GM23338 (cell line): Measurements from ENCODE around the gene IZUMO4. TPM values are rescaled to one million over a fixed set of nuclear protein-coding genes. Genes with fewer than 3 reads are reported as not detected.
A peak's percentile ranks its signal among the peaks of the same experiment; 100 is the strongest.

Source experiments
- ATAC-seq: fragments of 200-7000 bp; cut with Tn5 transposase; 3 replicates; pipeline ENCODE4 v1.9.1; 2020
- DNase-seq: peaks from one replicate; pipeline ENCODE4 v3.0.0-alpha.2; 2015; ENCODE audit warnings: low spot score
- H2AFZ ChIP-seq: fragments of 200-600 bp; sonication (generic); 2 replicates; pipeline ENCODE4 v1.8.0; 2016; ENCODE audit warnings: antibody characterized with exemption, mild to moderate bottlenecking, moderate library complexity
- H3F3A ChIP-seq: fragments of 200-600 bp; sonication (generic); replicated peaks from 2 replicates; pipeline ENCODE4 v1.8.0; 2017; ENCODE audit warnings: antibody characterized with exemption, mixed run types, low read depth
- H3K27ac ChIP-seq: fragments of 200-600 bp; sonication (generic); 2 replicates; pipeline ENCODE4 v1.6.1; 2016; ENCODE audit warnings: low read depth
- H3K27me3 ChIP-seq: fragments of 200-600 bp; sonication (generic); 2 replicates; pipeline ENCODE4 v1.8.0; 2016; ENCODE audit warnings: mild to moderate bottlenecking, mixed run types, moderate library complexity; ENCODE audit not compliant: insufficient read depth
- H3K36me3 ChIP-seq: fragments of 200-600 bp; sonication (generic); 2 replicates; pipeline ENCODE4 v1.8.0; 2016; ENCODE audit warnings: mild to moderate bottlenecking; ENCODE audit not compliant: insufficient read depth
- H3K4me1 ChIP-seq: fragments of 200-600 bp; sonication (generic); 2 replicates; pipeline ENCODE4 v1.8.0; 2016; ENCODE audit warnings: mild to moderate bottlenecking, moderate library complexity; ENCODE audit not compliant: insufficient read depth
- H3K4me2 ChIP-seq: fragments of 200-600 bp; sonication (generic); 2 replicates; pipeline ENCODE4 v1.7.1; 2017; ENCODE audit warnings: mixed run types
- H3K4me3 ChIP-seq: fragments of 200-600 bp; sonication (generic); 2 replicates; pipeline ENCODE4 v1.6.1; 2016; ENCODE audit warnings: mixed run types
- H3K79me2 ChIP-seq: fragments of 200-600 bp; sonication (generic); replicated peaks from 2 replicates; pipeline ENCODE4 v1.8.0; 2017; ENCODE audit warnings: mild to moderate bottlenecking; ENCODE audit not compliant: insufficient read depth
- H3K9me2 ChIP-seq: fragments of 200-600 bp; sonication (generic); 2 replicates; pipeline ENCODE4 v1.8.0; 2017; ENCODE audit not compliant: insufficient read depth
- H4K20me1 ChIP-seq: fragments of 200-600 bp; sonication (generic); replicated peaks from 2 replicates; pipeline ENCODE4 v1.8.0; 2017; ENCODE audit warnings: mild to moderate bottlenecking; ENCODE audit not compliant: insufficient read depth
- H3K27ac Mint-ChIP-seq: 2 replicates; pipeline ENCODE4 v1.8.0; 2020; ENCODE audit warnings: inconsistent platforms, mild to moderate bottlenecking, moderate library complexity, mixed read lengths
- H3K27me3 Mint-ChIP-seq: 3 replicates; pipeline ENCODE4 v1.8.0; 2022; ENCODE audit warnings: low read depth, mild to moderate bottlenecking, moderate library complexity, mixed read lengths, inconsistent platforms; ENCODE audit not compliant: insufficient read depth, poor library complexity
- H3K36me3 Mint-ChIP-seq: 3 replicates; pipeline ENCODE4 v1.8.0; 2021; ENCODE audit warnings: low read depth, mild to moderate bottlenecking, inconsistent platforms, moderate library complexity, mixed read lengths
- H3K4me1 Mint-ChIP-seq: 3 replicates; pipeline ENCODE4 v1.8.0; 2020; ENCODE audit warnings: mild to moderate bottlenecking, inconsistent platforms, mixed read lengths
- H3K4me3 Mint-ChIP-seq: 3 replicates; pipeline ENCODE4 v1.8.0; 2021; ENCODE audit warnings: moderate library complexity, mild to moderate bottlenecking, inconsistent platforms, mixed read lengths
- H3K9me3 Mint-ChIP-seq: 3 replicates; pipeline ENCODE4 v1.8.0; 2020; ENCODE audit warnings: moderate library complexity, mild to moderate bottlenecking, inconsistent platforms, mixed read lengths
- CTCF ChIP-seq, 2 experiments: fragments of 200-600 bp in 1 of 2; sonication (generic) in 1 of 2; conservative IDR thresholded peaks; 2 replicates each; pipeline versions ENCODE4 v1.5.1 to v1.6.1; 2016 to 2017; ENCODE audit warnings: antibody characterized with exemption in 2 of 2, low read depth in 2 of 2, mild to moderate bottlenecking in 2 of 2, moderate library complexity in 1 of 2
- EZH2phosphoT487 ChIP-seq: fragments of 200-600 bp; sonication (generic); IDR thresholded peaks from one replicate; pipeline ENCODE4 v1.8.1; 2018; ENCODE audit warnings: antibody characterized with exemption; ENCODE audit not compliant: unreplicated experiment
- POLR2AphosphoS5 ChIP-seq: IDR thresholded peaks from 2 replicates; pipeline ENCODE4 v1.6.1; 2016; ENCODE audit warnings: antibody characterized with exemption, low read depth
- REST ChIP-seq: IDR thresholded peaks from one replicate; pipeline ENCODE4 v1.6.1; 2018; ENCODE audit warnings: antibody characterized with exemption; ENCODE audit not compliant: unreplicated experiment
- polyA plus RNA-seq: library from polyadenylated mRNA; unstranded; fragments of >200 nt; fragmentation: Nextera tagmentation; extraction: Ambion mirVana; gene quantifications from 2 replicates; pipeline ENCODE4 v1.2.1, GENCODE V29; 2016
- total RNA-seq: library from RNA; depleted of rRNA; stranded (reverse); fragments of >200 nt; shearing (Covaris generic); gene quantifications from 2 replicates; pipeline ENCODE4 v1.2.3, GENCODE V29; 2014

IZUMO4 gene
- total and polyA plus RNA-seq, 2 experiments from 2014 or later: 0.57 to 2.2 TPM

- Histone ChIP-seq H3K4me1 (no peaks in the 10 kb centered on the region; the same call in 1 of the 2 replicates), H3K9me2 (no peaks in the 10 kb centered on the region), H3K36me3 (0 out of 2 replicates have a peak, but pooled peaks cover 5% of the 10 kb centered on the region), H3K79me2 (no peaks in the 10 kb centered on the region), H3K4me3 (no peak overlapping the region), H3F3A (peaks cover 16% of the 10 kb centered on the region; the same call in 1 of the 2 replicates), H4K20me1 (no peaks in the 10 kb centered on the region; the same call in none of the 2 replicates), H3K27me3 (no peaks in the 10 kb centered on the region), H3K27ac (no peak overlapping the region), H2AFZ (no peak overlapping the region), H3K4me2 (no peak overlapping the region)
- Mint-ChIP-seq H3K4me3 (no peak overlapping the region), H3K27me3 (peaks cover 10% of the 10 kb centered on the region), H3K9me3 (0 out of 3 replicates have a peak, but pooled peaks cover under 1% of the 10 kb centered on the region), H3K27ac (no peak overlapping the region), H3K36me3 (peaks cover 27% of the 10 kb centered on the region), H3K4me1 (peaks cover 4% of the 10 kb centered on the region; the same call in 1 of the 3 replicates)
- TF ChIP-seq CTCF (conservative IDR thresholded peaks at IDR 0.05; ENCODE audit: low read depth in 2 of 2) (no peak), POLR2AphosphoS5 (peak; percentile 25; the same call in 1 of the 2 replicates)
- no peak for ATAC-seq
- DNase-seq: no peak
Measured at GRCh38 chr19:2099054-2099501, 2.4 kb downstream of the IZUMO4 start.

- Histone ChIP-seq H3K4me2 (no peak overlapping the region), H3K27me3 (no peaks in the 10 kb centered on the region), H3K4me3 (no peak overlapping the region), H4K20me1 (peaks cover 2% of the 10 kb centered on the region), H2AFZ (no peak overlapping the region), H3K36me3 (0 out of 2 replicates have a peak, but pooled peaks cover 5% of the 10 kb centered on the region), H3K79me2 (peaks cover 8% of the 10 kb centered on the region), H3F3A (peaks cover 16% of the 10 kb centered on the region; the same call in 1 of the 2 replicates), H3K9me2 (no peaks in the 10 kb centered on the region), H3K27ac (no peak overlapping the region), H3K4me1 (no peaks in the 10 kb centered on the region; the same call in 1 of the 2 replicates)
- Mint-ChIP-seq H3K4me1 (peaks cover 2% of the 10 kb centered on the region; the same call in 1 of the 3 replicates), H3K4me3 (no peak overlapping the region), H3K27ac (no peak overlapping the region), H3K27me3 (peaks cover 14% of the 10 kb centered on the region), H3K9me3 (peaks cover 8% of the 10 kb centered on the region), H3K36me3 (peaks cover 36% of the 10 kb centered on the region)
- no peak for ATAC-seq
- no peak for DNase-seq
- no peak for TF ChIP-seq EZH2phosphoT487
Measured at GRCh38 chr19:2099937-2100718, 3.4 kb downstream of the IZUMO4 start.

- Mint-ChIP-seq H3K36me3 (peaks cover 42% of the 10 kb centered on the region), H3K9me3 (peaks cover 13% of the 10 kb centered on the region), H3K4me1 (peaks cover 2% of the 10 kb centered on the region; the same call in 1 of the 3 replicates), H3K27me3 (peaks cover 15% of the 10 kb centered on the region), H3K4me3 (no peak overlapping the region), H3K27ac (no peak overlapping the region)
- Histone ChIP-seq H3K9me2 (no peaks in the 10 kb centered on the region), H2AFZ (no peak overlapping the region), H3K79me2 (peaks cover 12% of the 10 kb centered on the region), H3K4me3 (no peak overlapping the region), H3K27me3 (no peaks in the 10 kb centered on the region), H3K36me3 (peaks cover 8% of the 10 kb centered on the region; the same call in 1 of the 2 replicates), H3K4me1 (no peaks in the 10 kb centered on the region; the same call in 1 of the 2 replicates), H3K27ac (no peak overlapping the region), H4K20me1 (peaks cover 5% of the 10 kb centered on the region), H3F3A (peaks cover 16% of the 10 kb centered on the region; the same call in 1 of the 2 replicates), H3K4me2 (no peak overlapping the region)
- no peak for DNase-seq
- no peak for ATAC-seq
- TF ChIP-seq REST: no peak
Measured at GRCh38 chr19:2100719-2101061, 4.0 kb downstream of the IZUMO4 start.
